HG03066 (cell line): ENCODE data around the gene CAMKMT.
A peak's percentile ranks its signal among the peaks of the same experiment; 100 is the strongest.

Experiments used
- ATAC-seq: cut with Tn5 transposase; IDR thresholded peaks from one replicate; pipeline ENCODE4 v1.9.1; 2021; ENCODE audit warnings: low read depth; ENCODE audit not compliant: unreplicated experiment

CAMKMT gene

DNA sequence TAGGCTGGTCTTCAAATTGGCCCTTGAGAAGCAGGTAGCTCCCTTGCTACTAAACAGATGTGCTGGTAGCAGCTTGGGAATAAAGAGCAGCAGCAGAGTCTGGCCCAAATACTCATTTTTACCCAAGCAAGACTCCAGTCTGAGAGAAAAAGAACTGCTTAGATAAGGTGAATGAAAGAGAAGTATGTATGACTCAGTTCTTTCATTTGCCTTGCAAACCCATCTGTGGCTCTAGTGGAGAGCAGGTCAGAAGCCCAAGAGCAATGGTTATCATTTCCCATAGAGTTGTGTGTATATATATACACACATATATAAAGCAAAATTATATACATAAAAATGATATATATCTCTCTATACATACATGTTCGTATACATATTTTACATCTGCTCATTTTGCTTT is 80.3 kb downstream of the CAMKMT start:
- no peak for ATAC-seq

DNA sequence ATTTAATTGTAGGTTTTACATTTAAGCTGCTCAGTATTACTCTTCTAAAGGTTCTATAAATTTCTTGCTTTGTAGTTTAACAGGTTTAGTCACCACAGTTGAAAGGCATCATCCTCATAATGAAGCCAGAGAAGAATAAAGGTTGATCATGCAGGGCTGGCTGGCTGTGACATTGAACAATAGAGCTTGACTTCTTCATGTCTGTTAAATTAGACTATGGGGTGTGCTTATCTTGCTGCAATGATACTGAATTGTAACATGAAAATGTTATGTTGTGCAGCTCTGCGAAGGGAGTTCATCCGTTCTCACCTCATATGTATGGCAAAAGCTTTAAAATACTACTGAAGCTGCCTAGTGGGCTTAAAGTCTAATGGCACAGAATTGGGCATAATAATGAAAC is 81.8 kb downstream of the CAMKMT start:
- no peak for ATAC-seq

DNA sequence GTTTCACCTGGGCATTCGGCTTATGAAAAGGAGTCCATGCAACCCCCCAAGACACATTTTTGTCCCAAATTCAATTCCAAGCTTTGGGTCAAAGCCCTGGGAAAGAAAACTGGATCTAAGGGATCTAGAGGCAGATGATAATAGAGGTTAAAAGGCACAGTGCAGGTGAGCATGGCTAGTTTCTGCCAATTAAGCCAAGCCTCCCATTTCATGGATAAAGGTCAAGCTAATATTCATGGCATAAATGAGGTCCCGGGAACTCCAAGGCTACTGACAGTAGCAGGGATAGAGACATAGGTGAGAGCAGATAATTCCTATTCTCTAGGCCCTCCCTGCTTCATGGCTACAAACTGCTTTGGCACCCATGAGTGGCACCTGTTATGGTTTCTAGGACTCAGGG is 83.1 kb downstream of the CAMKMT start:
- ATAC-seq: no peak

DNA sequence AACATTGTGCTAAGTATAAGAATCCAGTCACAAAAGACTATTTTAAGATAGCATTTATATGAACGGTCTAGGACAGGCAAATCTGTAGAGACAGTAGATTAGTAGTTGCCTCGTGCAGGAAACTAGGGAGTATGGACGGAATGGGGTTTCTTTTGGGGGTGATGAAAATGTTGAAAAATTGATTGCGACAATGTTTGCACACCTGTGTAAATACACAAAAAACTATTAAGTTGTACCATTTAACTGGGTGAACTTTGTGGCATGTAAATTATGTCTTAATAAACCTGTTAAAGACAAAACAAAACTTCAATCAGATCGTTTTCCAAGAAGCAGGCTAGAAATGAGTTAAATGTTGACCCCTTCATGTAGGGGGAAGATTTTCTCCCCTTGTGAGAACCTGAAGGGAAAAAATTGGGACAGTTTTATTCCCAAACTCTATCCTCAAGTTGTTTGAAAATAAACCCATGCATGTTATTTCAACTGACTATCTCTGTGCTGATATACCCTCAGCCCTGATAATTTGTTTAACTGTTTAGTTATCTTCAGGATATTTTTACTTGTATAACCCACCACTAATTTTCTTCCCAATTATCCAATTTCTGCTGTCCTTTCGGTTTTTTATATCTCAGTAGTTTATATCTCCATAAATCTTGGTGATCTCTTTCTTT is 87.2 kb downstream of the CAMKMT start:
- no peak for ATAC-seq

DNA sequence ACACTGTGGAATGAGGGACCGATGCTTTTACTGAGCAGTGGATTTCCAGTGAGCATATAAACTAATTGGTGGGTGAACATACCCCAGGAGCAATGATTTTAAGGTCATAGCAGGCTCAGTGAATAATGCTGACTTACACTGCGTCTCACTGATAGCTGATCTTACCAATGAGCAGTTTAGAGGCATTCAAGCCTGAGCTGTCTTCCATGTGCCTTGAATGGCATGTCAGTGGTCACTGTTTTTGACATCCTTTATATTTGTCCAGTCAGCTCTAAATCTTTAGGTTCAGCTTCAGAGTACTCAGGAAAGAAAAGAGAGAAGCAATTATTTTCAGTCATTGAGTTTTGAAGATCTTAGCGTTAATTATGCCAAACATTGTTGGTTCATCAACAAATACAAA is 88.3 kb downstream of the CAMKMT start:
- no peak for ATAC-seq

DNA sequence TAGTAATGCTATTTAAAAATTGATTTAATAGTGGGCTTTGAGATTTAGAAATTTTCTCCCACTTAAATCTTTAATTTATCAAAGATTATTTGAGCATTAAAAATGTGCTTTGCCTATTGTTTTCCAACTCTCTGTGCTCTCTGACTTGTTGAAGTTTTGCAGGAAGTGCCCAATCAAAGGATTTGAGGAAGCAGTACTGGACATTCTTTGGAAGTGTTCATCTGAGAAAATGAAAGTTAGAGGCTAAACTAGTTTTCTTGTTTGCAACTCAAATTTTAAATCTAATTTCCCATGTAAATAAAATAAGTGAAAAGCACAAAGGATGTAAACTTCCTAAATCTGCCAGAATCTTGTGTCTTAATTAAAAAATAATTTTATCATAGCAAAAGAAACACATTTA is 89.1 kb downstream of the CAMKMT start:
- ATAC-seq: no peak

DNA sequence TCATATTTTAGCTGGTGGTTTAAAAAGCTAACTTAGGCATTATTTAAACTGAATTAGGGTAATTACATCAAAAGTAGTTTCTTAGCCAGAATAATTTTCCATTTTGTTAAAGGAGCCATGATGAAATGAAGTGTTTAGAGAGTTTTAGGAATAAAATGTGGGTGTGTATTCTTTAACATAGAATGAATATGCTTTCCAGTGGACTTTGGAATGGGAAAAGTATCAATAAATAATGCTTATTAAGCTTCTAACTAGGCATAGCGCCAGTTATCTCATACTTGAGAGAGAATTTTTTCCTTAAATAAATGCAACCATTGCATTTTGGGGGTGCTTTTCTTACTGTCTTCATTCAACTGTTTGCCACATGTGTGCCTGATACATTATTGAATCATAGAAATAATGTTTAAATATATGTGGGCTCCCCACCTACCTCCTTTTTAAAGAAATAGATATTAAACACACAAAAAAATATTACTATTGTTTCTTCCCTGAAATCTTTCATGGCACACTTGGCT is 90.4 kb downstream of the CAMKMT start:
- ATAC-seq: no peak

DNA sequence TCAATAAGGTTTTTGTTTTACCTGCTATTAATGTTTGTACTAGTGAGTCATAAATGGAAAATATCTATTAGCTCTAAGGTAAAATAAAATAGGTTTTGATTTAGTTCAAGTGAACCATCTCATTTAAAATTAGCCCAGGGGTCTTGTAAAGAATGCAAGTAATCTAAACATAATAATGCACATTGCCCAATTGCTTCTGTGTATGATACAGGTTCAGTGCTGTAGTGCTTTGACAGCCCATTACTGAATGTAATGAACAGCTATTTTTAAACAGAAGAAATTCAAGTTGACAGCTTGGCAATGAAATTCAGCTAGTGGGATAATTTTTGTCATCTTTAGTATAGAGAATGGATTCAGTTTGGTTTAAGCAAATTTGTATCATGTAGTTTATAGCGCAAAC is 91.5 kb downstream of the CAMKMT start:
- ATAC-seq: no peak

DNA sequence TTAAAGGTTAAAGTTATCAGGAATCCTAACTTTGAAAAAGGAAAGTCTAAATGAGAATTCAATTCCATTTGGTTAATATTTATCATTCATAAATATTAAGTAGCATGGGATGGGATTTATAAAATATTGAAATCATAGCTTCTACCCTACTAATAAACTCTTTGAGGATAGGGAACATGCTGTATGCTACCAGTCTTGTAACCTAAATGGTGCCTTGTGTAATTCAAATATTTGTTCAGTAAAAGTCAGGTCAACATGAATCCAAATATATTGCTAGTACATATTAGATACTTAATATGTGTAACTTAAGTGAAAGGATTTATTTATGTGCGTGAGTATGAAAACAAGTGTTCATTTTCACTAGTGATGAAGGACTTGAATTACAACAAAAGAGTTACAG is 94.1 kb downstream of the CAMKMT start:
- ATAC-seq: no peak

DNA sequence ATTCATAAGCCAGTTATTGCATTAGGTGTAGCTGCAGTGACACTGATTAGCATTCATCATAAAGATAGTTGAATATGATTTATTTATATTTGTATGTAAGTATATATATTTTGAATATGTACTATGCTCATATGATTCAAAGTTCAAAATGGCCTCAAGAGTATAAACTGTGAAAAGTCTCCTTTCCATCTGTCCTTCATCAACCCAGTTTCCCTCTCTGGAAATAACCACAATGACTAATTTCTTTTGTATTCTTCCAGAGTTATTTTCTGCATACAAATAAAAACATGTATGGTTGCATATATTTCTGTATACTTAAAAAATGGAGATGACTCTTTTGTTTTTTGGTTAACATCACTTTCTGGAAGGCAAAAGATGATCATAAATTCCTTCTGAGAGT is 95.2 kb downstream of the CAMKMT start:
- no peak for ATAC-seq

DNA sequence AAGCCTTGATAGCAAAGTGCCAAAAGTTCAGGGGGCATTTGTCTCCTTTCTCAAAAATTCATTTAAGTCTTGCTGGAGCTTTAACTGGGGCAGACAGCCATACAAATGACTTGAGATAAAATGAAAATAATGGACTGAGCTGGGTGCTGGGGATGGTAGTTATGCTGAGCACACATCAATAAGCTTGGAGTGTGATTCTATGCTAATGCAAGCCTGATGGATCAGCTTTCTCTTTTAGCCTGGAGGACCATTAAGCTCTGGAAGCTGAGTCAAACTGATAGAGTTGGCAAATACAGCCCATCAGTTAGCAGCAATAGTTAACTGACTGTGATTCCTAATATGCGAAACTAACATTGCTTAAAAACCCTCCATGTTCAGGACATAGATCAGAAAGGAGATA is 98.0 kb downstream of the CAMKMT start:
- ATAC-seq: no peak

DNA sequence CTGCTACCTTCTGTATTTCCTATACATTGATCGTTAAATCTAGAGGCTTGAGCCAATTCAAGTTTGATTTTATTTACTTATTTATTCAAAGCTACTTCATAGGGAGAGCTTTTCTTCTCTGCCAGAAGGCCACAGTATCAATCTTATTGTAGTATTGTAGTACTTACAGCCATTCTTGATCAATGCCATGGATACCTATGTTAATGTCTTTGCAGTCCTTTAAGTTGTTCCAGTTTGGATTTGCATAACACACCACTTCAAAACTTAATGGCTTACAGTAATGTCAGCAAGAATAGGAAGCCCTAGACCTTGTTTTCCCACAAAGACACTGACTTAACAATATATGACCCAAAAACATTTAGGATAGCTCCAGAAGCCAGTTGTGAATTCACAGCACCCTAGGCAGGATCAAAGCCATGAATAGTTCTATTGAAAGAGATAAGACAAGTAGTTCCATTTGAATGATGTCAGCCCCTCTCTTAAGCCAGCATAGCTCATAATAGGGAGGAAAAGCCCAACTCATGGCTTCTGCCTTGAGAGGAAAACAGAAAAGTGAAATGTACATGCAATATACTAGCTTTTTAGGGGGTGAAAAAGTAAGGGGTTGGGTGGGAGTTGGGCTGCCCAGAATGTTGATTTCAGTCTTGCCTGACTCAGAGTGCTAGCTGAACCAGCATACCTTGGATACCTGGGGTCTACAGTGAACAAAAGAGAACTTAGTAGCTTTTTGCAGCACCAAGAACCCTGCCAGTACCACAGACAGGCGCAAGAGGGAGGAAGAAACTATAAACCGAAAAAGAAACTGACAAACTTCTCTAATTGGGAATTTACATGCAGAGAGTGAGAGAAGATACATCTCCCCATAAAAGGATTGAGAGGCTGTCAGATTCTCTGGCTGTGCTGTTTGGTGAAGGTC is 101.4 kb downstream of the CAMKMT start:
- ATAC-seq: no peak

DNA sequence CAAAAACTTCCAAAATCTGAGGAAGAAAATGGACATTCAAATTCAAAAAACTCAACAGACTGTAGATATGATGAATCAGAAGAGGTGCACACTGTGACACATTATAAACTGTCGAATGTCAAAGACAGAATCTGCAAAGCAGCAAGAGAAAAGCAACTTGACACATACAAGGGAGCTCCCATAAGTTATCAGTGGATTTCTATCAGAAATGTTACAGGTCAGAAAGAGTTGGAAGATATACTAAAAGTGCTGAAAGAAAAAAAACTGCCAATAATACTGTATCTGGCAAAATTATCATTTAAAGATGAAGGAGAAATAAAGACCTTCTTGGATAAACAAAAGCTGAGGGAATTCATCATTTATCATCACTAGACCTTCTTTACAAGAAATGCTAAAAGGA is 102.7 kb downstream of the CAMKMT start:
- no peak for ATAC-seq

DNA sequence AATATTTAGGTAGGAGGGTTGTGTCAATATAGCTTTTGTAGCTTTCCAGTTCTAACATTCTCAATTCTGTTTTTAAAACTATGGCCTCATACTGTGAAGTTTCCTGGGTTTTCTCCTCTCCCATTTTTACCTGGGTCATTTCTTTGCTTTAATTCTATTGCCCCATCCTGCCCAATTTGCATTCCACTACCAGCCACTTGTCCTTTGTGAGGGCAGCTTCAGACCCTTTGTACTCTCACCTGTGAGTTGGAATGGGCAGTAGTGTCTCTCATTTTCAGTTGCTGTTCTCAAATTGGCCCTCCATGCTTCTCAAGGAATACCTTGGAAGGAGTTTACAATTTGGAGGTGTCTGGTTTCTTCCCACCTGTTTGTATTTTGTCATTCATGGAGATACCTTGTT is 108.4 kb downstream of the CAMKMT start:
- no peak for ATAC-seq

DNA sequence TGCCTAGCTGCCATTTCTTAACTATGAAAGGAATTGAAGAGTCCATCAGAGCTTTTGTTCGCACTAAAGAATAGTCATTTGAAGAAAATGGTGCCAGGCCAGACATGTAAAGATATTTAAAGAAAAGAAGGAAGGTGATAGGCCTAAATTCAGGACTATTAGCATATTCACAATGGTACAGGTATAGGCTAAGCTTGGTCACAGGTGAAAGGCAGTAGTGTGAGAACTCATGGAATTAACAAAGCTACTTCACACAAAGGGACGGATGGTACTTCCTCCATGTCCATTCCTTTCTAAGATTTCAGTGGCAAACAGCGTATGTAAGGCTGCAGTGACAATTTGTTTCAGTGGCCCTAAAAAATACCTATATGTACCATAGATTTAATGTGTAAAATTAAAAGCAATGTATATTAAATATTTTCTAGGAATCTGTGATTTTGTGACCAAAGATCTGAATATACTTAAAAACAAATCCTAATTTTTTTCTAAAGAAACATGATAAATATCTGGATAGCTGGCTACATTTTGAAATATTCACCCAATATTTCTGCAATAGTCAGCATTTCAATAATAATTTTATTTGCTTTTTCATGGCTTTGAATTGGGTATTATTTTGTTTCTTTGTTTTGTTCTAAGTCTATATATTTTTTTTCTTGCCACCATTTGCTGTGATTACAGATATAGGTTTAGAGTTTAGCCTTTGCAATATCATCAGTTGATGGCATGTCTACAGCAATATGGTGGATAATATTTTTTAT is 116.1 kb downstream of the CAMKMT start:
- no peak for ATAC-seq

DNA sequence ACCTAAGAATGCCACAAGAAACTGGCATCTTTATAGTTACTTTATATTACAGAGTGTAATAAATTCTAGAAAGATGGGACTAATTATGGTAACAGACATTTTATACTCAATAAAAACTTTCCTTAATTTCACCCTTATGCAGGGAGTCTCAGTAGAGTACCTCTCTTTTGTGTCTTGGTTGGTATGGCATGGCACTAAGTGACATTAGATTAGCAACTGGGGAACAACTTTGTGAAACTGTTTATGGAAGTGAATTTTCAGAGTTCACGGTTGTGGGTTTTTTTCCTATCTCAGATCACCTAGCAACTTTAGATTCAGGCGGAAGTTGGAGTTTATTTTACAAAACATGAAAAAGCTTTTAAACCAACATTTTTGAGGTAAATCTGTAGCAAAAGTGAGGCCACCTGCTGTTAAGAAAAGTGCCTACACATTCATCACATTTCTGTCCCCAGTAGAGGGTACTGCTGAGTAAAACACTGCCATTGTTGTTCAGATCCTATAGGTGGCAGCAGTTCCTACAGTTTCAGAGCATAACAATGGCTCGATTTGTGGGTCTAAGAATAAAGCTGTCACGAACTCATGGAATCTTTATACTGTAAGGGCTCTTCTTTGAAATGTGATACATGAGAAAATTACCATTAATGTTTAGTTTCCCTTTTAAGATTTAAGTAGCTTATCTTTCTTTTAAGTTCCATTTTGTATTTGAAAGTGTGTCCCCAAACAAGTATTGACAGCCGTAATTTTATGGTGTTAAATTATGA is 117.6 kb downstream of the CAMKMT start:
- peak; percentile 99 for ATAC-seq

DNA sequence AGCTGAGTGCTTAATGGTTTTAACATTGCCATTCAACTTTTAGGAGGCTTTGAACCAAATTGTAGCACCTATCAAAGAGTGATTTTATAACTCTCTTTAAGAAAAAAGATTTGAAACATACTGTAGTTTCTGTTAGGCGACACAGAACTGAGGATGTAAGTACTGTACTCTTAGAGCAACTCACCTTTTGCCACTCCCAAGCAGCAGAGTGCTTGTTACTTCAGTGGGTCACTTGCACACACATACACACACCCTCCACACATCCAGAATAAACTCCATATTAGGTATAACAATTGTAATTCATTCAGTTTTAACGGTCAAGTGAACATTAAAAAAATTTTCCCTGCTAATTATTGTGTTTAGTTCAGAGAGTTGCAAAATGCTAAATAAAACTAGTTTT is 118.3 kb downstream of the CAMKMT start:
- ATAC-seq: no peak

DNA sequence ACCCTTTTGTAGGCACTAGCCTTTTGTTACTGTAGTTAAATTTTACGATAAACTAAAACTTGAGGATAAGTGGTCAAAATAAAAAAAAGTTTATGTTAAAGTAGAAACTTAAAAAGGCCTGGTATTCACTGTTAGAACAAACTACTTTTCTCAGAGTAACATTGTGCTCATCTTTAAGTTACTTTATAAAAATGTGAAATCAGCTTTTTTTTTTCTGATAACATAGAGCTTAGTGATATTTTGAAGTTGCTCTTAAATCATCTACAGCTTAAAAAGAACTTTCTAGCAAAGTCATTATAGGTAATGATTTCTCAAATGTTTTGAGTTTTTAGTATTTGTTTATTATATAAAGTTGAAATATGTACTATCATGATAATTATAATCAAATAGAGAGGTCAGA is 125.3 kb downstream of the CAMKMT start:
- ATAC-seq: no peak

DNA sequence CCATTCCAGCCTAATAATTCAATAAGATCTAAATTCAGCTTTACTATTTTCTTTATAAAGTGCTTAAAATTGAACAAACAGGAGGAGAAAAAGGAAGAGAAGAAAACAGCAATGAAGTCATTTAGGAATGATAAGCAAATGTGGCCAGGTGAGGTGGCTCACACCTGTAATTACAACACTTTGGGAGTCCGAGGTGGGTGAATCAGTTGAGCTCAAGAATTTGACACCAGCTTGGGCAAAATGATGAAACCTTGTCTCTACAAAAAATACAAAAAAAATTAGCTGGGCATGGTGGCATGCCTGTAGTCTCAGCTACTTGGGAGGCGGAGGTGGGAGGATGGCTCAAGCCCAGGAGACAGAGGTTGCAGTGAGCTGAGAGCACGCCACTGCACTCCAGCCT is 129.0 kb downstream of the CAMKMT start:
- ATAC-seq: no peak

DNA sequence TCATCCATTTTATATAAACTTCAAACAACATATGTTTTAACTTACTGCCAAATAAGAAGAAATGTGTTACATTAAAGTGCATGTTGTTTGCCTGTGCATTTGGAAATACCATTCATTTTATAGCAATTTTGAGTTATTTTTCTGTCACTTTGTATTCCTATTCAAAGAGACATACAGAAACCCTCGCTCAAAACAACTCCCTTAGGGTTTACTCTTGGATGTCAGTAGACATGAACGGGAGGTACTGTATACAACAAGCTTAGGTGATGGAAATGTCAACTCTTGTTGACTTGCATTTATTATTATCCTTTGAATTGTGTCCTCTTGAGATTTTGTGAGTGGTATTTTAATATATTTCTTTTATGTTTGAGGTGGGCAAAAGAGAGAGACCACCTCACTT is 132.3 kb downstream of the CAMKMT start:
- no peak for ATAC-seq
